ENCODE measurements around the gene SNAP29. TPM values are rescaled to one million over a fixed set of nuclear protein-coding genes. Genes with fewer than 3 reads are reported as not detected.
A peak's percentile ranks its signal among the peaks of the same experiment; 100 is the strongest.

Gene SNAP29
- total and polyA plus RNA-seq, 9 of the 15 experiments (the other 6 are each of a cell fraction or from before 2014, with no cell fraction given), result 19.5 to 250 (median 75.9) TPM

GRCh38 chr22:20840646-20841371, 18.0 kb upstream of the SNAP29 start (continued):
- TF ChIP-seq, protein P1, sequence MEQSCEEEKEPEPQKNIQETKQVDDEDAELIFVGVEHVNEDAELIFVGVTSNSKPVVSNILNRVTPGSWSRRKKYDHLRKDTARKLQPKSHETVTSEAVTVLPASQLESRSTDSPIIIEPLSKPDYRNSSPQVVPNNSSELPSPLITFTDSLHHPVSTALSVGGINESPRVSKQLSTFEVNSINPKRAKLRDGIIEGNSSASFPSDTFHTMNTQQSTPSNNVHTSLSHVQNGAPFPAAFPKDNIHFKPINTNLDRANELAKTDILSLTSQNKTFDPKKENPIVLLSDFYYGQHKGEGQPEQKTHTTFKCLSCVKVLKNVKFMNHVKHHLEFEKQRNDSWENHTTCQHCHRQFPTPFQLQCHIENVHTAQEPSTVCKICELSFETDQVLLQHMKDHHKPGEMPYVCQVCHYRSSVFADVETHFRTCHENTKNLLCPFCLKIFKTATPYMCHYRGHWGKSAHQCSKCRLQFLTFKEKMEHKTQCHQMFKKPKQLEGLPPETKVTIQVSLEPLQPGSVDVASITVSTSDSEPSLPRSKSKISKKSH (CRISPR knock-in tag; IDR thresholded peaks at IDR 0.05), result 0 out of 2 replicates have a peak, but pooled peaks have one; percentile 10

- H3K9me1 ChIP-seq (ENCODE audit: control insufficient read depth, insufficient read depth, low read length), result no peaks in the 10 kb centered on the region
- CTCF ChIA-PET (ENCODE audit: low intra/inter-chr PET ratio), result no interaction called here
- in situ Hi-C loops (cut with MboI), result no loop called here
- FAIRE-seq (no peak), ATAC-seq (peak; percentile 8; the same call in 1 of the 3 replicates), DNase-seq (ENCODE audit: extremely low read depth in 1 of 4, low spot score in 3 of 4) (peak in 3 of 4 experiments; percentile 25 to 41 (median 35))
- no peak overlapping the region for H2AFZ ChIP-seq (ENCODE audit: low read depth, low read length)
- H3K4me2 ChIP-seq (ENCODE audit: insufficient read depth, low read length), result no peak overlapping the region
- H3K79me2 ChIP-seq (ENCODE audit: control insufficient read depth, insufficient read depth, low read length), result peaks cover 81% of the 10 kb centered on the region
- 7% methylated on average over 2 of the region's 2 CpGs for WGBS (ENCODE audit: insufficient coverage, low coverage, missing lambda C conversion rate)
- POLR2A ChIA-PET, result interaction anchor here (0.7 to 5.9 kb wide), 5 partner anchors 8 to 19 kb away, joined by 3 to 37 read pairs (median 5); no protein-coding TSS in a partner anchor
- no peaks in the 10 kb centered on the region; a peak in 1 of 5 replicates for H3K27me3 ChIP-seq (ENCODE audit: control insufficient read depth in 2 of 2, insufficient read depth in 2 of 2, low read length in 2 of 2)
- BruUV-seq (replicated peaks), result no TSS peak
- H3K36me3 ChIP-seq (ENCODE audit: control insufficient read depth, insufficient read depth, low read length), result no peaks in the 10 kb centered on the region
- H3K9ac ChIP-seq (ENCODE audit: insufficient read depth in 1 of 2, low read depth in 2 of 2, low read length in 2 of 2), result no peak overlapping the region
- no peaks in the 10 kb centered on the region for H3K9me3 ChIP-seq (replicated peaks; ENCODE audit: control insufficient read depth, insufficient read depth, low read depth, low read length)
- no peak overlapping the region for H3K4me3 ChIP-seq
- intact Hi-C loops (cut with micrococcal nuclease), result no loop called here
- peaks cover 26 to 33% of the 10 kb centered on the region in 2 experiments for H3K4me1 ChIP-seq (replicated peaks in 1 of 2; ENCODE audit: control insufficient read depth in 2 of 2, insufficient read depth in 2 of 2, low read length in 2 of 2)
- H3K27ac ChIP-seq (ENCODE audit: extremely low read depth, low read depth, low read length), result no peak overlapping the region
- peaks cover 30% of the 10 kb centered on the region for H4K20me1 ChIP-seq (replicated peaks; ENCODE audit: control insufficient read depth, insufficient read depth, low read length)
- TF ChIP-seq, protein P2, sequence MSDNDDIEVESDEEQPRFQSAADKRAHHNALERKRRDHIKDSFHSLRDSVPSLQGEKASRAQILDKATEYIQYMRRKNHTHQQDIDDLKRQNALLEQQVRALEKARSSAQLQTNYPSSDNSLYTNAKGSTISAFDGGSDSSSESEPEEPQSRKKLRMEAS (CRISPR knock-in tag; IDR thresholded peaks at IDR 0.05), result peak; percentile 43; the same call in 1 of the 2 replicates
- TF ChIP-seq RB1 (IDR thresholded peaks at IDR 0.05; ENCODE audit: low read depth) (no peak), GATA2 (CRISPR knock-in tag; IDR thresholded peaks at IDR 0.05) (no peak), TEAD2 (tag; IDR thresholded peaks at IDR 0.05) (no peak), HMBOX1 (IDR thresholded peaks at IDR 0.05) (peak; percentile 51; the same call in 1 of the 2 replicates), ZBTB34 (CRISPR knock-in tag; IDR thresholded peaks at IDR 0.05) (no peak), GABPB1 (CRISPR knock-in tag; IDR thresholded peaks at IDR 0.05) (no peak), NELFE (IDR thresholded peaks at IDR 0.05; ENCODE audit: insufficient read depth, insufficient read length) (no peak), ZNF277 (CRISPR knock-in tag; IDR thresholded peaks at IDR 0.05; ENCODE audit: borderline replicate concordance) (0 out of 2 replicates have a peak, but pooled peaks have one; percentile 19)
- TF ChIP-seq, protein P3, sequence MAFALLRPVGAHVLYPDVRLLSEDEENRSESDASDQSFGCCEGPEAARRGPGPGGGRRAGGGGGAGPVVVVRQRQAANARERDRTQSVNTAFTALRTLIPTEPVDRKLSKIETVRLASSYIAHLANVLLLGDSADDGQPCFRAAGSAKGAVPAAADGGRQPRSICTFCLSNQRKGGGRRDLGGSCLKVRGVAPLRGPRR (CRISPR knock-in tag; IDR thresholded peaks at IDR 0.05), result 0 out of 2 replicates have a peak, but pooled peaks have one; percentile 16
Measured at GRCh38 chr22:20843501-20843900, 15.3 kb upstream of the SNAP29 start.
